IMR-90 (cell line): Measurements from ENCODE around the gene OR2B6. TPM values are rescaled to one million over a fixed set of nuclear protein-coding genes. Genes with fewer than 3 reads are reported as not detected.

Source experiments
- polyA plus RNA-seq, 3 experiments: library from polyadenylated mRNA; depleted of rRNA; stranded (reverse); fragments of >200 nt; gene quantifications; 2 replicates each; pipeline ENCODE4 v1.2.3, GENCODE V29; 2012; ENCODE audit warnings: low replicate concordance in 1 of 3
- total RNA-seq: library from RNA; depleted of rRNA; stranded (reverse); fragments of >200 nt; gene quantifications from 2 replicates; pipeline ENCODE4 v1.2.3, GENCODE V29; 2012; rRNA removed

OR2B6 gene
- total and polyA plus RNA-seq, 2 of the 4 experiments (the other 2 are of a cell fraction): not detected

Other genes starting within 250 kb of the OR2B6 start
- not detected in 2 replicates for gene OR2B2, start 44.8 kb upstream of the OR2B6 start, total RNA-seq
- gene OR2B2, start 44.8 kb upstream of the OR2B6 start, polyA plus RNA-seq (2012; rRNA removed): not detected in 2 replicates
- gene ZNF165, start 123.3 kb downstream of the OR2B6 start, total RNA-seq: 0.28 and 0.36 TPM in 2 replicates
- gene ZNF165, start 123.3 kb downstream of the OR2B6 start, polyA plus RNA-seq (2012; rRNA removed): 0.07 and 0.09 TPM in 2 replicates
- gene ZSCAN16, start 167.4 kb downstream of the OR2B6 start, total RNA-seq: 2.5 and 3.0 TPM in 2 replicates
- 1.7 and 1.8 TPM in 2 replicates for gene ZSCAN16, start 167.4 kb downstream of the OR2B6 start, polyA plus RNA-seq (2012; rRNA removed)
- gene ZKSCAN8, start 184.6 kb downstream of the OR2B6 start, total RNA-seq: 15.0 and 22.8 TPM in 2 replicates
- 4.5 and 8.3 TPM in 2 replicates for gene ZKSCAN8, start 184.6 kb downstream of the OR2B6 start, polyA plus RNA-seq (2012; rRNA removed)